ENCODE data around the gene DNAJB5. TPM values are rescaled to one million over a fixed set of nuclear protein-coding genes. Genes with fewer than 3 reads are reported as not detected.

The DNAJB5 gene
- total and polyA plus RNA-seq, 2 donors (not counting 1 experiment from before 2014, with no cell fraction given): 8.1 to 9.9 TPM

DNA sequence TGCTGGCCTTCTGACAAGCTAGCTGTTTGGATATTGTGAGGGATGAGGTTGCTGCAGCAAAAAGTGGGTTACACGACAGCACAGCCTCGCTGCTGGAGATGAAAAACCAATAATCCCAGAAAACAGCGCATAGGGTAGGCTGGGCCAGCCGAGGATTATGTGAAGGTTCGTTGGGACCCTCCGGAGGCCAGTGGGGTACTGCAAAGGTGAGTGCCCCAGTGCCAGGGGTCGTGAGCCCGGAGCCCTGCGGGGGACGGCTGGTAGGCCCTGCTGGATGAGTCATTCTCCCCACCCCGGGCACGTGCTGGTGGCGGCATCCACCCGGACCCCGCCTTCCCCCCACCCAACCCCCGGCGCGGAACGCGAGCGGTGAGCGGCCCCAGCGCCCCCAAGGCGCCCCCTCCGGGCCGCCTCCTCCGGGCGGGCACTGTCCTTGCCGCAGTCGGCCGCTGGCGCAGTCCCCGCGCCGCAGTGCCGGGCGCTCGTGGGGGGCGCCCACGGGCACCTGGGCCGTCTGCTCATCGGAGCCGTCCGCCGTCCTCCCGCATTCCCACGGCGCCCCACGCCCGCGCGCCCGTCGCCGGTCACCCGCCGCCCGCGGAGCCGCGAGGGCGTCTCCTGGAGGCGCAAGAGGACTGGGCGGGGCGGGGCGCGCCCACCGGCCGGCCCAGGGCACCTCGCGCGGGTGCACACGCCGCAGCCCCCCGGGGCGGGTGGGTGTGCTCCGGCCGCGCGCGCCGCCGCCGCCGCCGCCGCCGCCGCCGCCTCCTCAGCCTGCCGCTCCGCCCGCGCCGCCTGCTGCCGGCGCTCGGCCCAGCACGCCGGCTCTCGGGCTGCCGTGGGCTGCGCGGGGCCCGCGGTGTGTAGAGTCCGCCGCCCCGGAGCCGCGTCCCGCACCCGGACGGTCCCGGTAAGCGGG is 31.8 kb upstream of the DNAJB5 start, which contains the start of gene PHF24:
Gene PHF24, plus strand, starts transcription at position 794 of the 919 bp plus-strand sequence. CDS start 13,014 bp downstream, outside the sequence.
- H3K27ac ChIP-seq (ENCODE audit: insufficient read depth, low read length): no peak within 1 kb of the TSS
- no peak for DNase-seq (ENCODE audit: low read depth in 2 of 2)
- no peaks in the 10 kb centered on the region for H4K20me1 ChIP-seq (ENCODE audit: control insufficient read depth, extremely low read depth, insufficient read depth, low read length)
- H3K4me3 ChIP-seq (replicated peaks in 1 of 4; ENCODE audit: control extremely low read depth in 1 of 4, insufficient read depth in 1 of 4, low read depth in 3 of 4, low read length in 4 of 4): peak within 1 kb of the TSS in 1 of 4 experiments; percentile 20
- peak; percentile 86 for TF ChIP-seq EZH2 (IDR thresholded peaks at IDR 0.05; ENCODE audit: low read length, missing control alignments)
- TF ChIP-seq, protein P1, sequence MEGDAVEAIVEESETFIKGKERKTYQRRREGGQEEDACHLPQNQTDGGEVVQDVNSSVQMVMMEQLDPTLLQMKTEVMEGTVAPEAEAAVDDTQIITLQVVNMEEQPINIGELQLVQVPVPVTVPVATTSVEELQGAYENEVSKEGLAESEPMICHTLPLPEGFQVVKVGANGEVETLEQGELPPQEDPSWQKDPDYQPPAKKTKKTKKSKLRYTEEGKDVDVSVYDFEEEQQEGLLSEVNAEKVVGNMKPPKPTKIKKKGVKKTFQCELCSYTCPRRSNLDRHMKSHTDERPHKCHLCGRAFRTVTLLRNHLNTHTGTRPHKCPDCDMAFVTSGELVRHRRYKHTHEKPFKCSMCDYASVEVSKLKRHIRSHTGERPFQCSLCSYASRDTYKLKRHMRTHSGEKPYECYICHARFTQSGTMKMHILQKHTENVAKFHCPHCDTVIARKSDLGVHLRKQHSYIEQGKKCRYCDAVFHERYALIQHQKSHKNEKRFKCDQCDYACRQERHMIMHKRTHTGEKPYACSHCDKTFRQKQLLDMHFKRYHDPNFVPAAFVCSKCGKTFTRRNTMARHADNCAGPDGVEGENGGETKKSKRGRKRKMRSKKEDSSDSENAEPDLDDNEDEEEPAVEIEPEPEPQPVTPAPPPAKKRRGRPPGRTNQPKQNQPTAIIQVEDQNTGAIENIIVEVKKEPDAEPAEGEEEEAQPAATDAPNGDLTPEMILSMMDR (conservative IDR thresholded peaks at IDR 0.05 in 1 of 2, IDR thresholded peaks at IDR 0.05 in 1 of 2; ENCODE audit: low read depth in 1 of 2, low read length in 2 of 2): no peak
- no peaks in the 10 kb centered on the region for H3K79me2 ChIP-seq (ENCODE audit: control insufficient read depth, insufficient read depth, low read length)
- no peaks in the 10 kb centered on the region for H3K36me3 ChIP-seq (ENCODE audit: control insufficient read depth, insufficient read depth, low read length)
- no peak within 1 kb of the TSS for H3K9ac ChIP-seq (ENCODE audit: insufficient read depth, low read length)
- no peaks in the 10 kb centered on the region for H3K9me3 ChIP-seq (ENCODE audit: control insufficient read depth, insufficient read depth, low read depth, low read length)
- no peak within 1 kb of the TSS for H2AFZ ChIP-seq (ENCODE audit: low read length)
- H3K4me2 ChIP-seq (ENCODE audit: extremely low read depth, insufficient read depth, low read length): peak within 1 kb of the TSS; percentile 25
- H3K27me3 ChIP-seq (ENCODE audit: control insufficient read depth, insufficient read depth, low read length): peaks cover 56% of the 10 kb centered on the region
- H3K4me1 ChIP-seq (ENCODE audit: control insufficient read depth, extremely low read depth, insufficient read depth, low read length): no peaks in the 10 kb centered on the region

- H3K4me3 ChIP-seq (replicated peaks in 1 of 4; ENCODE audit: control extremely low read depth in 1 of 4, insufficient read depth in 1 of 4, low read depth in 3 of 4, low read length in 4 of 4): peak overlapping the region in 1 of 4 experiments; percentile 17
- H3K36me3 ChIP-seq (ENCODE audit: control insufficient read depth, insufficient read depth, low read length): no peaks in the 10 kb centered on the region
- no peaks in the 10 kb centered on the region for H4K20me1 ChIP-seq (ENCODE audit: control insufficient read depth, extremely low read depth, insufficient read depth, low read length)
- DNase-seq (ENCODE audit: low read depth in 2 of 2): no peak
- H3K9ac ChIP-seq (ENCODE audit: insufficient read depth, low read length): no peak overlapping the region
- H3K27ac ChIP-seq (ENCODE audit: insufficient read depth, low read length): no peak overlapping the region
- H2AFZ ChIP-seq (ENCODE audit: low read length): no peak overlapping the region
- TF ChIP-seq, protein P1 (conservative IDR thresholded peaks at IDR 0.05 in 1 of 2, IDR thresholded peaks at IDR 0.05 in 1 of 2; ENCODE audit: low read depth in 1 of 2, low read length in 2 of 2): no peak
- peak; percentile 30 for TF ChIP-seq EZH2 (IDR thresholded peaks at IDR 0.05; ENCODE audit: low read length, missing control alignments)
- H3K9me3 ChIP-seq (ENCODE audit: control insufficient read depth, insufficient read depth, low read depth, low read length): no peaks in the 10 kb centered on the region
- no peaks in the 10 kb centered on the region for H3K4me1 ChIP-seq (ENCODE audit: control insufficient read depth, extremely low read depth, insufficient read depth, low read length)
- H3K4me2 ChIP-seq (ENCODE audit: extremely low read depth, insufficient read depth, low read length): peak overlapping the region; percentile 25
- no peaks in the 10 kb centered on the region for H3K79me2 ChIP-seq (ENCODE audit: control insufficient read depth, insufficient read depth, low read length)
- peaks cover 62% of the 10 kb centered on the region for H3K27me3 ChIP-seq (ENCODE audit: control insufficient read depth, insufficient read depth, low read length)
Measured at GRCh38 chr9:34958411-34958982, 31.0 kb upstream of the DNAJB5 start.

GRCh38 chr9:34959461-34959860 is 30.1 kb upstream of the DNAJB5 start:
- no peak overlapping the region for H3K9ac ChIP-seq (ENCODE audit: insufficient read depth, low read length)
- H3K27me3 ChIP-seq (ENCODE audit: control insufficient read depth, insufficient read depth, low read length): peaks cover 58% of the 10 kb centered on the region

More at GRCh38 chr9:34959461-34959860, 30.1 kb upstream of the DNAJB5 start:
- no peaks in the 10 kb centered on the region for H3K79me2 ChIP-seq (ENCODE audit: control insufficient read depth, insufficient read depth, low read length)
- H3K36me3 ChIP-seq (ENCODE audit: control insufficient read depth, insufficient read depth, low read length): no peaks in the 10 kb centered on the region
- no peaks in the 10 kb centered on the region for H3K9me3 ChIP-seq (ENCODE audit: control insufficient read depth, insufficient read depth, low read depth, low read length)
- H3K4me2 ChIP-seq (ENCODE audit: extremely low read depth, insufficient read depth, low read length): no peak overlapping the region
- no peak overlapping the region for H2AFZ ChIP-seq (ENCODE audit: low read length)
- no peaks in the 10 kb centered on the region for H3K4me1 ChIP-seq (ENCODE audit: control insufficient read depth, extremely low read depth, insufficient read depth, low read length)
- TF ChIP-seq, protein P1 (conservative IDR thresholded peaks at IDR 0.05 in 1 of 2, IDR thresholded peaks at IDR 0.05 in 1 of 2; ENCODE audit: low read depth in 1 of 2, low read length in 2 of 2): no peak
- TF ChIP-seq EZH2 (IDR thresholded peaks at IDR 0.05; ENCODE audit: low read length, missing control alignments): no peak
- no peak overlapping the region for H3K4me3 ChIP-seq (replicated peaks in 1 of 4; ENCODE audit: control extremely low read depth in 1 of 4, insufficient read depth in 1 of 4, low read depth in 3 of 4, low read length in 4 of 4)
- H4K20me1 ChIP-seq (ENCODE audit: control insufficient read depth, extremely low read depth, insufficient read depth, low read length): no peaks in the 10 kb centered on the region
- H3K27ac ChIP-seq (ENCODE audit: insufficient read depth, low read length): no peak overlapping the region
- no peak for DNase-seq (ENCODE audit: low read depth in 2 of 2)

Measured in fibroblast of lung (primary cell).